Stimulated activated CD8-positive, alpha-beta memory T cell treated with anti-CD3 and anti-CD28 coated beads, Interleukin-4, amount 100 ng/mL, for 1 hour (primary cell): Measurements from ENCODE around the gene WDR31.
"Not testable (repeated sequence)": the region's sequence is repeated elsewhere in the genome, so short reads cannot be mapped to it uniquely, and the experiment has no call there.

ENCODE experiments used
- DNase-seq, 2 donors: peaks; one replicate each; pipeline ENCODE4 v3.0.0-alpha.2; 2020; ENCODE audit warnings: low read depth in 2 of 2, low spot score in 1 of 2

WDR31 gene

DNA sequence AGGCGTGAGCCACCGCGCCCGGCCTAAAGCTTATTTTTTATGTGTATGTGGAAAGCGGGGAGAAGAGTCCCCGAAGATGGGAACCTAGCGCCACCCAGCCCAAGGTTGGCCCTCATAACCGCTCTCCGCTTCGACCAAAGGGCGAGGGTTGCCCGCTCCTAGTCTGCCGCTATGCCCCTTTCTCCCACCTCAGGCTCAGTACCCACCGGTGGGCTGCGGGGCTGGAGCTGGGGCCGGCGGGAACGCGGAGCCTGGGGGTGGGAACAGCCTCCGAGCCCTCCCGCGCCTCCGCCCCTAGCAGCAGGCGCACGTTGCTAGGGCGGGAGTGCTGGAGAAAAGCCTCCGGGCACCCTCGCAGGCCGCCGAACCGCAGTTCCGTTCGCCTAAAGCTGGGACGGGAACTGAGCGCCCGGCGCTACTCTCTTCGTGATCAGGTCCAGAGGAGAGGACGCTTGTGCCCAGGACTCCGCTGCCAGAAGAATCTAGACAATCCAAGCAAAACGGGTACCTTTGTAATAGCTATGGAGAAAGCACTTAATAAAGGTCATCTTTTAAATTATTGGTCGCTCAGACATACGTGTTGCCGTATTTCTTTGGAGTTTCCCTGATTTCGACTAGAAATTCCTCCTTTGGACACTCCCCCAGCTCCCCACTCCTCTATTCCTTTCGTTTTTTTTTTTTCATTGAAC lies at the start of gene WDR31:
TSS of gene WDR31 (minus strand) at position 265 of the 689 bp plus-strand sequence. CDS start 8,253 bp downstream, outside the sequence.
- DNase-seq = peak; percentile 44 to 59

DNA sequence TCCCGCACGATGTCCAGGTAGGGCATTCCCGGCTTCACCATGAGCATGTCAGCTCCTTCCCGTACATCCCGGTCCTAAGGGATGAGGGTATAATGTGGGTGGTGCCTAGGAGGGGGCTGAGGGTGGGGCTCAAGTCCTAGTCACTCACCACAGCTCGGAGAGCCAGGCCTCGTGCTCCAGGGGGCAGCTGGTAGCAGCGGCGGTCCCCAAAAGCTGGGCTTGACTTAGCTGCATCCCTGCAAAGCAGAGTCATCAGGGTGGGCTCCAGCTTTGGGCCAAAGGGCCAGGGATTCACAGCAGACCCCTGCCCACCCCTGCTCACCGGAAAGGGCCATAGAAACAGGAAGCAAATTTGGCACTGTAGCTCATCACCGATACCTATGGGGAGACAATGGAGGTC lies 49.4 kb upstream of the WDR31 start:
- no peak for DNase-seq

DNA sequence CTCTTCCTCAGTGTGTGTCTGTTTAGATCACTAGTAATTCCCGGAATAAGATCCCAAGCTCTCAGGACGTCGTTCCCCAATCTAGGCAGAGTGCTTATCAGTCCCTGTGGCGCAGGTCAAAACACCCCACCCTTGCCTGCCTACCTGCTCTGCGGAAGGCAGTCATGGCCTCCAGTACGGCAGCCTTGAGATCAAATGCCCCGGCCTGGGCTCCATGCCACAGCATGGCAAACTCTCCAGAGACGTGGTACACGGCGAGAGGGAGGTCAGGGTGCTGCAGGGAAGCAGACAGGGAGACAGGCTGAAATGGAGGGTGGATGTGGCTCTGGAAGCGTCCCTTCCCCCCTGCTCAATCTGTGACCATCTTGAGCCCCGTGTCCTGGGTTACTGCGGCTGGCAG lies 48.8 kb upstream of the WDR31 start:
- DNase-seq = no peak

DNA sequence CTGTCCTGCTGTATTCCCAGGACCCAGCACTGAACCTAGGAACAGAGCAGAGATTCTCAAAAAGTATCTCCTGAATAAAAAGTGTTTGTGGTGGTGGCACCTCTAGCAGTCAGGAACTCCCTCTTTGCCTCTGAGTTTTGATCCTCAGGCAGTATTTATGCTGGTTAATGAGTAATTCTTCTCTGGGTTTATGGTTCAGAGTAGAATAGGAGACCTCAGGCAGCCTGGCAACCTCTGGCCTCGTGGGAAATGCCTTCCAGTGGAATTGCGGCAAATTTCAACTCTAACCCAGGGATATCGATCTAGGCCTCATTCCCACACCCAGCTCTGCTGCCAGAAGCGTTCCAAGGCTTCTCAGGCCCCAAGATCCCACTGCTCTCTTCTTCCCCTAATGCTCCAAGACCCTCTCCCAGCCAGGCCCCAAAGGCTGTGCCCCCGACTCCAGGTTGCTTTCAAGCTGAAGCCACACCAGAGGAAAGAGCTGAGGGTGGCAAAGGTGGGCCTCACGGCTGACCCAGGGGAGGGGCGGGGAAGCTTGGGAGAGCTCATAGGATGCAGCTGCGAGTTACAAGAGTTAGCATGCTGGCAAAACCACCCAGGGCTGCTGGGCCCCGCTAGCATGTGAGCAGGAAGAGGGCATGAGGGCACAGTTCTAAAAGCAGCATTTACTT lies 47.6 kb upstream of the WDR31 start:
- DNase-seq = no peak

DNA sequence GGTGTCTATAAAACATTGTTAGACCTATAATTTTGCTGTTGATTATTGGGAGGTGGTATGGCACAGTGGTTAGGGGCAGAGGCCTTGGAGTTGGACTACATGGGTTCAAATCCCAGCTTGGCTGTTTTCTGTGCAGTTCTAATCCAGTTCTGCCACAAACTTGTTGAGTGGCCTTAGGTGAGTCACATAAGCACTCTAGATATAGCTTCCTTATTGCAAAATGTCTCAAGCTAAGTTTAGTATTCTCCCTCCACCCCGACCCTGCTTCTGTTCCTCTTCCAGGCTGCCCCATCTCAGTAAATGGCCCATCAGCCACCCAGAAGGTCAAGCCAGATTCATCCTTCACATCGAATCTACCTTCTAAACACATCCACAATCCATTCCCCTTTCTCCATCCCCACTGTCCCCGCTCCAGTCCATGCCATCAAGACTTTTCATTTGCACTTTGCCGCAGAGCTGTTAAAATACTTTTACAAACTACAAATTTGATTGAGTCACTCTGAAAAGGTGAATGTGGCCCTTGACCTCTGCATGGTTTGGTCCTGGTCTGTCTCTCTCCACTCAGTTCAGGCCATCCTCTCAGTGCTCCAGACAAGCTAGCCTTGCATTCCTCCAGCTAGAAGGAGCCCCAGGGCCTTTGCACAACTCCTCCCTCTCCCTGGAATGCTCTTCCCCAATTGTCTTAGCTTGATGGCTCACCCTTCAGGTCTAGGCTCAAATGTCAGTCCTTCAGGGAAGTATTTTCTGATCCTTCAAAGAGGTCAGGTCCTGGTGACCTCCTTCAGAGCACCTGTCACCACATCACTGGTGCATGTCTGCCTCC lies 46.7 kb upstream of the WDR31 start:
- no peak for DNase-seq

DNA sequence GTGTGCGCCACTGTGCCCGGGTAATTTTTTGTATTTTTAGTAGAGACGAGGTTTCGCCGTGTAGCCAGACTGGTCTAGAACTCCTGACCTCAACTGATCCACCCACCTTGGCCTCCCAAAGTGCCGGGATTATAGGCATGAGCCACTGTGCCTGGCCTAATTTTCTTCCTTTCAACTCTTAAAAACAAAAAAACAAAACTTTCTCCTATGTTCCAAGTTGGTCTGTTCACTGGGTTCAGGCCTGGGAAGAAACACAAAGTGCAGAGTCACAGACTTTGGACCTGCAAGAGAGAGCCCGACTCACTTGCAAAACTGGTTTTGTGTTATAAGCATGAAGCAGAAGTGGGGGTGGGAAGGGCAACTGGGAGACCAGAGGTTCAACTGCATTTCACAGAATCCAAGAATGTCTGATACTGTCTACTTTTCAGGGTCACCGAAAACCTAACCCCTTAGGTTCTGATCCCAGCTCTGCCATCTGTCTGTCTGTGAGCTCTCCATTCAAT lies 41.9 kb upstream of the WDR31 start:
- no peak for DNase-seq

DNA sequence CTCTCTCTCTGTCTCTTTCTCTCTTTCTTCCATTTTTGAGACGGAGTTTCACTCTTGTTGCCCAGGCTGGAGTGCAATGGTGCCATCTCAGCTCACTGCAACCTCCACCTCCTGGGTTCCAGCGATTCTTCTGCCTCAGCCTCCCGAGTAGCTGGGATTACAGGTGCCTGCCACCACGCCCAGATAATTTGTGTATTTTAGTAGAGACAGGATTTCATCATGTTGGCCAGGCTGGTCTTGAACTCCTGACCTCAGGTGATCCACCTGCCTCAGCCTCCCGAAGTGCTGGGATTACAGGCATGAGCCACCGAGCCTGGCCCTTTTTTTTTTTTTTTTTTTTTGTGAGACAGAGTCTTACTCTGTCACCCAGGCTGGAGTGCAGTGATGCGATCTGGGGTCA lies 41.4 kb upstream of the WDR31 start:
- DNase-seq = not testable (repeated sequence)

DNA sequence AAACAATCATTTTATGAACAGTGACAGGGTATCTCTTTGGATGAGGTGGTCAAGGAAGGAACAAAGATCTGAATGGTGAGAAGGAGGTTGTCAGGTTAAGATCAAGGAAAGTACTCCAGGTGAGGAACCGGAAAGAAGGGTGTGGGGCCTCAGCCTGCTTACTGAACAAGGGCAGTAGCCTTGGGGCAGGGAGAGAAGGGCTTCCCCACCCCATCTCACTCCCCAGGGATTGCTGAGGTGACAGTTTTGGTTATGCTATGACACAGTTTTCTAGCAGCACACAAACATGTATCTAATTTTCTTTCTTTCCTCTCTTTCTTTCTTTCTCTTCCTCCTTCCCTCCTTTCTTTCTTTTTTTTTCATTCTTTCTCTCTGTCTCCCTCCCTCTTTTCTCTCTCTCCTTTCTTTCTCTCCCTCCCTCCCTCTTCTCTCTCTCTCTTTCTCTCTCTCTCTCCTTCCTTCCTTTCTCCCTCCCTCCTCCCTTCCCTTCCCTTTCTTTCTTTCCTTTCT lies 40.8 kb upstream of the WDR31 start:
- no peak for DNase-seq

DNA sequence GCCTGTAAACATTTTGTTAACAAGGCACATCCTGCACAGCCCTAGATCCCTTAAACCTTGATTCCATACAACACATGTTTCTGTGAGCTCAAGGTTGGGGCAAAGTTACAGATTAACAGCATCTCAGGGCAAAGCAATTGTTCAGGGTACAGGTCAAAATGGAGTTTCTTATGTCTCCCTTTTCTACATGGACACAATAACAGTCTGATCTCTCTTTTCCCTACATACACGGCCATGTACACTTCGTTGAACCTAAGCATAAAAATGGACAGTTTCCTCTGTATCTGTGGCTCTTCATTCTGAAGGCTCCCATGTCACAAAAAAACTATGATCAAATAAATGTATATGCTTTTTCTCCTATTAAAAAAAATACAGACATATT lies 39.7 kb upstream of the WDR31 start:
- DNase-seq = not testable (repeated sequence)

DNA sequence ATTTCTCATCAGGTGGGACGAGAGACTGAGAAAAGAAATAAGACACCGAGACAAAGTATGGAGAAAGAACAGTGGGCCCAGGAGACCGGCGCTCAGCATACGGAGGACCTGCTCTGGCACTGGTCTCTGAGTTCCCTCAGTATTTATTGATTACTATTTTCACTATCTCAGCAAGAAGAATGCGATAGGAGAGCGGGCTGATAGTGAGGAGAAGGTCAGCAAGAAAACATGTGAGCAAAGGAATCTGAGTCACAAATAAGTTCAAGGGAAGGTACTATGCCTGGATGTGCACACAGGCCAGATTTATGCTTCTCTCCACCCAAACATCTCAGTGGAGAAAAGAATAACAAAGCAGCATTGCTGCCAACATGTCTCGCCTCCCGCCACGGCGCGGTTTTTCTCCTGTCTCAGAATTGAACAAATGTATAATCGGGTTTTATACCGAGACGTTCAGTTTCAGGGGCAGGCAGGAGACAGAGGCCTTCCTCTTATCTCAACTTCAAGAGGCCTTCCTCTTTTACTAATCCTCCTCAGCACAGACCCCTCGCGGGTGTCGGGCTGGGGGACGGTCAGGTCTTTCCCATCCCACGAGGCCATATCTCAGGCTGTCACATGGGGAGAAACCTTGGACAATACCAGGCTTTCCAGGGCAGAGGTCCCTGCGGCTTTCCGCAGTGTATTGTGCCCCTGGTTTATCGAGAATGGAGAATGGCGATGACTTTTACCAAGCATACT lies 39.2 kb upstream of the WDR31 start:
- not testable (repeated sequence) for DNase-seq

DNA sequence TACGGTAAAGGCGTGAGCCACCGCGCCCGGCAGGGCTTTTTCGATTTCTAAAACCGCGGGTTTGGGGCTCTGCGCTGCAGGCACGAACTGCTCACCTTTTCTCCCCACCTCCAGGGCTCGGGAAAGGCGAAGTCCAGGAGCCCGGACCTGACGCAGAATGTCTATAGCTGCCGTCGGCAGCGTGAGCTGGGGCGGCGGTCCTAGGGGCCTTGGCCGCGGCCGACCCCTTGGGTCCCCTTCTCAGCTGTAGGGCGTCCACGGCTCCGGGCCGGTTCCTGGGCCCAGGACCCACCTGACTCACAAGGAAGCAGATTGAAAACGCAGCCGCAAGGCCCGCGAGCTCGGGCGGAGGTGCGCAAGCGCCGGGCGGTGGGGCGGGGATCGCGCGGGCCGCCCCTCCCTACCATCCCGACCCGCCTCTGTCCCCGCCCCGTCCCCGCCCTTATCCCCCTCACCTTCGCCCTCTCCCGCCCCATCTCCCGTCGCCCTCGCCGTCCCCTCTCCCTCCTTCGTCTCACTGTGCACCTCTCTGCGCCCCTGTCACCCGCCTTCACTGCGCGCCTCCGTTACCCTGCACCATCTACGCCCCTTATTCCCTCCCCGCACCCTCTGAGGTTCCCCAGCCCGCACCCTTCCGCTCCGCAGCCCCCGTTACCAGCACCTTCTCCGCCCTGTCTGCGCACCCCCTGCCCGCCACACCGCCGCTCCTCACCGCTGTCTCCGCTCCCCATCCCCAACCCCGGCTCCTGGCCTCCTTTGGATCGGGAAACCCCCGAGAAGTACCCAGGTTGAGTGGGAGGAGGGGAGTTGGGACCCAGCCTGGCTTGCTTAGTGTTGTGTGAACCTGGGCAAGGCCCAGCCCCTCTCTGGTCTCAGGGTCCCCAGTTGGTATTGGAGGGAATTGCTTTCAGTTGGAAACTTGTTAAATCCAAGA lies 36.8 kb upstream of the WDR31 start, which contains the start of gene HDHD3:
TSS of gene HDHD3 (minus strand) at position 353 of the 934 bp plus-strand sequence. CDS start 2,632 bp downstream, outside the sequence.
- peak; percentile 54 to 64 for DNase-seq

DNA sequence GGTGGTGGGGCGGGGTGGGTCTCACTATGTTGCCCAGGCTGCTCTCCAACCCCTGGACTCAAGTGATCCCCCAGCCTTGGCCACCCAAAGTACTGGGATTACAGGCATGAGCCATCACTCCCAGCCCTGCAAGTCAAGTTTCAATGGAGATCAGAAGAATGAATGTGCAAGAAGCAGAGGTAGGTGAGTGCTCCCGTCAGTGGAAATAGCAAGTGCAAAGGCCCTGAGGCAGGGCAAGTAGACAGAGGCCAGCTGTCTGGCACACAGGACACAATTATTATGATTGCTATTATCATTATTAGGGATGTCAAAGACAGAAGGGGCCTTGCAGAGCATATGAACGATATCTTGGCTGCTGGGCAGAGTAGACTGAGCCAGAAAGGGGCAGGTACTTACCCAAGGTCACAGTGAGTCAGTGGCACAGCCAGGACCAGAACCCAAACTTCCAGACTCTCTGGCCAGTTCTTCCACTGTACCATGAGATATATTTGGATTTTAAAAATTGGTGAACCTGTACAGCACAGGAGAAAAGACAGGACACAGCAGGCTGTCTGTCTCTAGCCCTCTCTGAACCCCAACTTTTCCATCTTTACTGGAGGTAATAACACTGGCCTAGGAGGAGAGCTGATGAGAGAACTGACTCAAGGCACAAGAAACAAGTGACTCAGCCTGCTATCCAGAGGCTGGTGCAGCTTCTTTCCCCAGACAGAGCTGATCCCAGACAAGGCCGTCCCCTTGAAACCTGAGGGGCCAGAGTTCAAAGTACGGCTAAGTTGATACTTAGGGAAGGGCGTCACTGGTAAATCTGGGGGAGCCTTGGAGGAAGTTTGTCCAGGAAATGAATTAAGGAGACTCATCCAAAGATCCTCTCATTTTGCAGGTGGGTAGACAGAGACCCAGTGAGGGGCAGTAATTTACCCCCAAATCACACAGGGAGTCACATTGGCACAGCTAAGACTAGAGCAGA lies 35.3 kb upstream of the WDR31 start:
- no peak for DNase-seq

DNA sequence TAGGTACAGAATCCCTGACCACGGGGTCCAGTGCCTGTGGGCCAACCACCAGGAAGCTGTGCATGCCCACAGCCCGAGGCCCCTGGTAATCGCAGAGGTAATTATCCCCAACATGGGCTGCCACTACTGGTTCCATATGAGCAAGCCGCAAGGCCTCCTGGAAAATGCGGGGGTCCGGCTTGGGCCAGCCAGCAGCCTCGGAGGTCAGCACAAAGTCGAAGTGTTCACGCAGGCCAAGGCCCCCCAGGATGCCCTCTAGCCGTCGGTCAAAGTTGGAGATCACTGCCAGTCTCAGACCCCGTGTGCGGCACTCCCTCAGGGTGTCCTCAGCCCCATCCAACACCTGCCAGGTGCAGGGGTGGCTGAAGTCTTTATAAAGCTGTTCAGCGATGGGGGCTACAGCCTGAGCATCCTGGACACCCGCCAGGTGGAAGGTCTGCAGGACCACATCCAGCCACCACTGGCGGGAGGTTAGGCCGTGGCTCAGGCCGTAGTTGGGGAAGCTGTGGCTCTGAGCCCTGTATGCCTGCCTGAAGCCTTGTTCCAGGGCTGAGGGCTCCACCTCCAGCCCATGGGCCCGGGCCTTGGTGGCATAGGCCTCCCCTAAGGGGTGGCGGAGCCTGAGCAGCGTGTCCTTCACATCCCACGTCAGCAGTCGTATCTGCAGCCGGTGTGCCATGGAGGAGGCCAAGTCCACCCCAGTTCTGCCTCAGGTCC lies 33.8 kb upstream of the WDR31 start:
- no peak for DNase-seq

DNA sequence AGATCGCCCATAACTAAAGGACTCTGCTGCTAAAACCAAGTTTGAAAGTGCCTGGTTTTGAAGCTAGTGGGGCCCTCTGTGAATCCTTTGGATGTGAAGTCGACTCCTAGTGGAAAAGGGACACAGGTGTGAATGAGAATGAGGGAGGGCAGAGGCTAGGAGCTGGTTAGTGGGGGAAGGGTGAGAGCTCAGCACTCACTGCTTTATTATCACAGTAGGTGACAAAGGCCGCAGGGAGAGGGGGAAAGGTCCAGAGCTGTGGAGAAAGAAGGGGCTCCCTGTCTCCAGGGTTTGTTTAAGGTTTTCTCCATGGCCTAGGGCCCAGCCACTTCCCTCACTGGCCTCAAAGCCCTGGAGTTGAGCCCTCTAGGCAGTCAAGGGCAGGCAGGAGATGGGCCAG lies 33.2 kb upstream of the WDR31 start:
- DNase-seq = no peak

DNA sequence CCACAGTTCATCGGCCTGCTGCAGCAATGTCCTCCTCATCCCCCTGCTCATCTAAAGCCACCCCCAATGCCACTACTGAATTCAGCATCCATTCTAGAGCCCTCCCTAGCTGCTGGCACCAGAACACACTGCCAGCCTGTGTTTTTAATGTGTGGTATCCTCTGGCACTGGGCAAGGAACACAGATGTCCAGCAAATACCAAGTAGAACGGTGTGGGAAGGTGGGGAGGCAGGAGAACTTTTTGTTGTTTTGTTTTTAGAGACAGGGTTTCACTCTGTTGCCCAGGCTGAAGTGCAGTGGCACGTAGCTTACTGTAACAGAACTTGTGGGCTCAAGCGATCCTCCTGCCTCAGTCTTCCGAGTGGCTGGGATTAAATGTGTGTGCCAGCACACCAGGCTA lies 32.0 kb upstream of the WDR31 start:
- no peak for DNase-seq

DNA sequence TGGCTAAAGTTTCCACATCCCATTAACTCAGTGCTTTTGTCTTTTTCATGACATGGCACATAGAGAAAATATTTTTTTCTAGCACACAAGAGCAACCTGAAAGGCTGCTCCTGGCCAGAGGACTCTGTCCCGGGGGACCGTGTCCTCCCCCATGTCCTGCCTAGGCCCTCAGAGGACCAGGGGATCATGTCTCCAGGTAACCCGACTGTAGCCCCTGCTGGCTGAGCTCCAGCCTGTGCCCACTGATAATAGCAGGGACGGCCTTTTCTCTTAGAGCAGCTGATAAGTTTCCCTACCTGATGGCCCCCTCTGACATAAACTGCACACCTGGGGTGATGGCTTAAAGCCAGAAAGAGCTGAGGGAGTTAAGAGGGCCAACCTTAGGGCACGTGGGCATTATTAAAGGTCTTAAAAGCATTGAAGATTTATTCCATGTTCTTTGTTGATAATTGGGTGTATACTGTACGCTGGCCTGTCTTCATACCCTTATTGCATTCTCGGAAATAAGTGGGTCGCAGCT lies 30.8 kb upstream of the WDR31 start:
- DNase-seq = no peak

DNA sequence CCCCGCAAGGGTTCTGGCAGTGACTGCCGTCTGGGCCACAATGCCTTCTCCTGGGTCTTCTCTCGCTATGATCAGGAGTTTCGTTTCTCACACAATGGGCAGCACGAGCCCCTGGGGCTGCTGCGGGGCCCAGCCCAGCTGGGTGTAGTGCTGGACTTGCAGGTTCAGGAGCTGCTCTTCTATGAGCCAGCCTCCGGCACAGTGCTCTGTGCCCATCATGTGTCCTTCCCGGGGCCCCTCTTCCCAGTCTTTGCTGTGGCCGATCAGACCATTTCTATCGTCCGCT lies 29.7 kb upstream of the WDR31 start:
- no peak for DNase-seq
